ENCODE results near the gene GPATCH8. TPM values are rescaled to one million over a fixed set of nuclear protein-coding genes. Genes with fewer than 3 reads are reported as not detected.

The GPATCH8 gene
- total and polyA plus RNA-seq, 9 of the 15 experiments (the other 6 are each of a cell fraction or from before 2014, with no cell fraction given): 10.6 to 29.6 (median 13.2) TPM

GRCh38 chr17:44379887-44380286 lies 123.3 kb downstream of the GPATCH8 start:
- Histone ChIP-seq H3K79me2 (ENCODE audit: control insufficient read depth, insufficient read depth, low read length) (no peaks in the 10 kb centered on the region), H2AFZ (ENCODE audit: low read depth, low read length) (no peak overlapping the region), H3K4me3 (no peak overlapping the region), H3K36me3 (ENCODE audit: control insufficient read depth, insufficient read depth, low read length) (no peaks in the 10 kb centered on the region), H3K4me2 (ENCODE audit: insufficient read depth, low read length) (no peak overlapping the region), H3K9ac (ENCODE audit: insufficient read depth in 1 of 2, low read depth in 2 of 2, low read length in 2 of 2) (0 out of 4 replicates have a peak overlapping the region, but pooled peaks of 1 of the 2 experiments have one; percentile 14), H3K27me3 (ENCODE audit: control insufficient read depth in 2 of 2, insufficient read depth in 2 of 2, low read length in 2 of 2) (no peaks in the 10 kb centered on the region; a peak in 1 of 5 replicates), H3K4me1 (replicated peaks in 1 of 2; ENCODE audit: control insufficient read depth in 2 of 2, insufficient read depth in 2 of 2, low read length in 2 of 2) (peaks cover 7 to 37% of the 10 kb centered on the region in 2 experiments), H4K20me1 (replicated peaks; ENCODE audit: control insufficient read depth, insufficient read depth, low read length) (no peaks in the 10 kb centered on the region), H3K9me1 (ENCODE audit: control insufficient read depth, insufficient read depth, low read length) (no peaks in the 10 kb centered on the region), H3K27ac (ENCODE audit: extremely low read depth, low read depth, low read length) (no peak overlapping the region), H3K9me3 (replicated peaks; ENCODE audit: control insufficient read depth, insufficient read depth, low read depth, low read length) (no peaks in the 10 kb centered on the region)
- no peak for TF ChIP-seq GTF2E2 (tag; IDR thresholded peaks at IDR 0.05)
- no peak for TF ChIP-seq PKNOX1 (IDR thresholded peaks at IDR 0.05)
- TF ChIP-seq ZFX (CRISPR knock-in tag; IDR thresholded peaks at IDR 0.05): no peak
- TF ChIP-seq PHF21A (IDR thresholded peaks at IDR 0.05; ENCODE audit: borderline replicate concordance, low read depth): no peak
- no peak for TF ChIP-seq ATF1 (CRISPR knock-in tag; IDR thresholded peaks at IDR 0.05)
- no peak for TF ChIP-seq ATF1 (tag; IDR thresholded peaks at IDR 0.05)
- 48% methylated on average over 8 of the region's 10 CpGs for WGBS (ENCODE audit: insufficient coverage, low coverage, missing lambda C conversion rate)
- in situ Hi-C loops (cut with MboI): no loop called here
- no peak for DNase-seq (ENCODE audit: extremely low read depth in 1 of 4, low spot score in 3 of 4)
- BruUV-seq (replicated peaks): no TSS peak
- intact Hi-C loops (cut with micrococcal nuclease): no loop called here
- POLR2A ChIA-PET: interaction anchor here (0.7 to 1.3 kb wide), 3 partner anchors 11 to 108 kb away, joined by 3 to 4 read pairs (median 3); no protein-coding TSS in a partner anchor
- CTCF ChIA-PET (ENCODE audit: low intra/inter-chr PET ratio): no interaction called here
- FAIRE-seq: no peak
- no peak for ATAC-seq

Measured in K562 (cell line).